Measurements from ENCODE around the gene REELD1. TPM values are rescaled to one million over a fixed set of nuclear protein-coding genes. Genes with fewer than 3 reads are reported as not detected.

REELD1 gene
- total and polyA plus RNA-seq, 10 of the 15 experiments (the other 5 are each of a cell fraction or from before 2014, with no cell fraction given), result 0.11 to 3.9 (median 0.62) TPM

DNA sequence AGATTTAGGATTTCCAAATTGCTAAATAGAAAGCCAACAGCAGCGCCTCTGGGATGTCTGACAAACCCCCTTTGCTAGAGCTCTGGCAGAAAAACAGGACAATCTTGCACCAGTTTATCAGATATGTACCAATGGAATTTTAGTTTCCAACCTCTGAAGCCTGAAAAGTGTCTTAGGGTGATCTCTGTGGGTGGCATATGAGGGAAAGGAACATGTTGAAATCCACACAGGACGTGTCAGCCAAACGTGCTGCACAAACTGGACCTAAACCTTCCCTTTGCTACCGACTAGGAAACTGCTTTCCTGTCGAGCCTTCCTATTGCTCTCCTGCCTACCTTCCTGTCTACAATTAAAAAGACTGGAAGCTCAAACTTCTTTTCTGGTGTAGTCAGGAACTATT lies 53.5 kb downstream of the REELD1 start:
- no peak for ATAC-seq
- BruUV-seq (replicated peaks), result no TSS peak
- Histone ChIP-seq H3K79me2 (ENCODE audit: control insufficient read depth, insufficient read depth, low read length) (no peaks in the 10 kb centered on the region), H3K4me3 (no peak overlapping the region), H4K20me1 (ENCODE audit: control insufficient read depth, insufficient read depth) (no peaks in the 10 kb centered on the region), H3K4me1 (ENCODE audit: control insufficient read depth, insufficient read depth, low read length) (peaks cover 46% of the 10 kb centered on the region), H3K4me2 (ENCODE audit: control insufficient read depth, insufficient read depth) (no peak overlapping the region), H3K27ac (ENCODE audit: control insufficient read depth, insufficient read depth) (no peak overlapping the region), H3K9me3 (replicated peaks; ENCODE audit: control insufficient read depth, insufficient read depth, low read length) (no peaks in the 10 kb centered on the region), H3K27me3 (replicated peaks in 1 of 2; ENCODE audit: control insufficient read depth in 2 of 2, insufficient read depth in 2 of 2, low read length in 1 of 2) (no peaks in the 10 kb centered on the region), H3K9ac (ENCODE audit: control insufficient read depth, insufficient read depth, low read length) (no peak overlapping the region), H3K36me3 (ENCODE audit: control insufficient read depth in 2 of 2, insufficient read depth in 2 of 2, low read length in 1 of 2) (peaks cover 0 to 3% of the 10 kb centered on the region in 2 experiments; a peak in 1 of 4 replicates), H2AFZ (ENCODE audit: control insufficient read depth, low read depth, low read length) (no peak overlapping the region)
- POLR2A ChIA-PET, result interaction anchor here (0.6 to 0.9 kb wide), 3 partner anchors 9 to 21 kb away, joined by 3 to 4 read pairs (median 3); no protein-coding TSS in a partner anchor
- no peak for FAIRE-seq
- CTCF ChIA-PET, result interaction anchor here (1.0 to 1.4 kb wide), 3 partner anchors 9 to 830 kb away, joined by 3 to 5 read pairs (median 3); no protein-coding TSS in a partner anchor
- no peak for DNase-seq (ENCODE audit: low read depth, low spot score)
- intact Hi-C loops (cut with micrococcal nuclease; ENCODE audit: unreplicated experiment) (no loop called here), in situ Hi-C loops (cut with MboI) (no loop called here)
- 97% methylated on average over 5 of the region's 5 CpGs for WGBS (ENCODE audit: insufficient coverage, insufficient replicate concordance, low lambda C conversion rate, missing lambda C conversion rate)
- RAD21 ChIA-PET (ENCODE audit: unreplicated experiment), result interaction anchor here (1.6 to 10.3 kb wide), 4 partner anchors 9 to 68 kb away, joined by 5 to 159 read pairs (median 10); no protein-coding TSS in a partner anchor
- SMC1A ChIA-PET (ENCODE audit: uncharacterized antibody, unreplicated experiment), result interaction anchor here (0.9 to 6.9 kb wide), 8 partner anchors 8 to 67 kb away, joined by 3 to 32 read pairs (median 10); no protein-coding TSS in a partner anchor
- TF ChIP-seq, protein P1, sequence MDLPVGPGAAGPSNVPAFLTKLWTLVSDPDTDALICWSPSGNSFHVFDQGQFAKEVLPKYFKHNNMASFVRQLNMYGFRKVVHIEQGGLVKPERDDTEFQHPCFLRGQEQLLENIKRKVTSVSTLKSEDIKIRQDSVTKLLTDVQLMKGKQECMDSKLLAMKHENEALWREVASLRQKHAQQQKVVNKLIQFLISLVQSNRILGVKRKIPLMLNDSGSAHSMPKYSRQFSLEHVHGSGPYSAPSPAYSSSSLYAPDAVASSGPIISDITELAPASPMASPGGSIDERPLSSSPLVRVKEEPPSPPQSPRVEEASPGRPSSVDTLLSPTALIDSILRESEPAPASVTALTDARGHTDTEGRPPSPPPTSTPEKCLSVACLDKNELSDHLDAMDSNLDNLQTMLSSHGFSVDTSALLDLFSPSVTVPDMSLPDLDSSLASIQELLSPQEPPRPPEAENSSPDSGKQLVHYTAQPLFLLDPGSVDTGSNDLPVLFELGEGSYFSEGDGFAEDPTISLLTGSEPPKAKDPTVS (IDR thresholded peaks at IDR 0.05; ENCODE audit: low read depth, low read length), result no peak
- TF ChIP-seq LARP7 (IDR thresholded peaks at IDR 0.05) (no peak), POU2F2 (IDR thresholded peaks at IDR 0.05; ENCODE audit: borderline replicate concordance, low read depth, low read length) (no peak), ZNF24 (IDR thresholded peaks at IDR 0.05) (no peak), TCF7 (IDR thresholded peaks at IDR 0.05; ENCODE audit: borderline replicate concordance) (no peak), TARDBP (IDR thresholded peaks at IDR 0.05; ENCODE audit: borderline replicate concordance) (no peak), KDM1A (IDR thresholded peaks at IDR 0.05; ENCODE audit: borderline replicate concordance) (no peak)
- TF ChIP-seq, protein P2, sequence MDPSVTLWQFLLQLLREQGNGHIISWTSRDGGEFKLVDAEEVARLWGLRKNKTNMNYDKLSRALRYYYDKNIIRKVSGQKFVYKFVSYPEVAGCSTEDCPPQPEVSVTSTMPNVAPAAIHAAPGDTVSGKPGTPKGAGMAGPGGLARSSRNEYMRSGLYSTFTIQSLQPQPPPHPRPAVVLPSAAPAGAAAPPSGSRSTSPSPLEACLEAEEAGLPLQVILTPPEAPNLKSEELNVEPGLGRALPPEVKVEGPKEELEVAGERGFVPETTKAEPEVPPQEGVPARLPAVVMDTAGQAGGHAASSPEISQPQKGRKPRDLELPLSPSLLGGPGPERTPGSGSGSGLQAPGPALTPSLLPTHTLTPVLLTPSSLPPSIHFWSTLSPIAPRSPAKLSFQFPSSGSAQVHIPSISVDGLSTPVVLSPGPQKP (IDR thresholded peaks at IDR 0.05; ENCODE audit: low read depth, low read length), result no peak
